ENCODE measurements around the gene ABCG1.

Gene ABCG1

GRCh38 chr21:42306366-42307035 is 87.6 kb downstream of the ABCG1 start:
- Histone ChIP-seq H3K4me2 (ENCODE audit: low read depth, low read length) (no peak overlapping the region), H3K9ac (ENCODE audit: low read length) (no peak overlapping the region)

GRCh38 chr21:42307106-42307505 is 88.2 kb downstream of the ABCG1 start:
- Histone ChIP-seq H3K4me3 (ENCODE audit: low read length) (no peak overlapping the region), H3K9ac (ENCODE audit: low read length) (no peak overlapping the region), H3K4me2 (ENCODE audit: low read depth, low read length) (no peak overlapping the region), H2AFZ (ENCODE audit: low read length) (no peak overlapping the region), H3K79me2 (ENCODE audit: low read length) (no peaks in the 10 kb centered on the region), H3K9me2 (replicated peaks; ENCODE audit: insufficient read depth, low read length) (no peaks in the 10 kb centered on the region), H3F3A (ENCODE audit: insufficient read depth, low read length) (no peaks in the 10 kb centered on the region), H4K20me1 (ENCODE audit: insufficient read depth, low read length) (no peaks in the 10 kb centered on the region), H3K4me1 (ENCODE audit: low read length) (no peaks in the 10 kb centered on the region; the same call in 1 of the 2 replicates), H3K9me3 (replicated peaks; ENCODE audit: insufficient read depth, low read length) (no peaks in the 10 kb centered on the region), H3K27ac (ENCODE audit: low read length) (no peak overlapping the region), H3K36me3 (replicated peaks; ENCODE audit: insufficient read depth, low read length) (no peaks in the 10 kb centered on the region), H3K27me3 (replicated peaks; ENCODE audit: insufficient read depth, low read length) (peaks cover 98% of the 10 kb centered on the region)
- no peak for DNase-seq
- TF ChIP-seq EZH2 (optimal IDR thresholded peaks at IDR 0.05; ENCODE audit: low read depth, low read length), result no peak
- no peak for TF ChIP-seq EZH2phosphoT487 (IDR thresholded peaks at IDR 0.05; ENCODE audit: low read length)
- no peak for TF ChIP-seq CTCF (IDR thresholded peaks at IDR 0.05; ENCODE audit: low read length)

More at GRCh38 chr21:42306366-42307035, 87.6 kb downstream of the ABCG1 start:
- Histone ChIP-seq H3F3A (ENCODE audit: insufficient read depth, low read length) (no peaks in the 10 kb centered on the region), H3K79me2 (ENCODE audit: low read length) (no peaks in the 10 kb centered on the region), H4K20me1 (ENCODE audit: insufficient read depth, low read length) (no peaks in the 10 kb centered on the region), H3K9me3 (replicated peaks; ENCODE audit: insufficient read depth, low read length) (no peaks in the 10 kb centered on the region), H3K4me3 (ENCODE audit: low read length) (no peak overlapping the region), H2AFZ (ENCODE audit: low read length) (no peak overlapping the region), H3K27ac (ENCODE audit: low read length) (no peak overlapping the region), H3K4me1 (ENCODE audit: low read length) (no peaks in the 10 kb centered on the region; the same call in 1 of the 2 replicates), H3K27me3 (replicated peaks; ENCODE audit: insufficient read depth, low read length) (peaks cover 98% of the 10 kb centered on the region), H3K9me2 (replicated peaks; ENCODE audit: insufficient read depth, low read length) (no peaks in the 10 kb centered on the region), H3K36me3 (replicated peaks; ENCODE audit: insufficient read depth, low read length) (no peaks in the 10 kb centered on the region)
- DNase-seq, result no peak
- TF ChIP-seq CTCF (IDR thresholded peaks at IDR 0.05; ENCODE audit: low read length), result no peak
- no peak for TF ChIP-seq EZH2 (optimal IDR thresholded peaks at IDR 0.05; ENCODE audit: low read depth, low read length)
- TF ChIP-seq EZH2phosphoT487 (IDR thresholded peaks at IDR 0.05; ENCODE audit: low read length), result no peak

- H3K9me2 ChIP-seq (replicated peaks; ENCODE audit: insufficient read depth, low read length), result no peaks in the 10 kb centered on the region
- H3K36me3 ChIP-seq (replicated peaks; ENCODE audit: insufficient read depth, low read length), result no peaks in the 10 kb centered on the region
- no peak overlapping the region for H3K27ac ChIP-seq (ENCODE audit: low read length)
- no peaks in the 10 kb centered on the region for H3F3A ChIP-seq (ENCODE audit: insufficient read depth, low read length)
- H3K9me3 ChIP-seq (replicated peaks; ENCODE audit: insufficient read depth, low read length), result no peaks in the 10 kb centered on the region
- no peaks in the 10 kb centered on the region for H3K79me2 ChIP-seq (ENCODE audit: low read length)
- no peak overlapping the region for H2AFZ ChIP-seq (ENCODE audit: low read length)
- no peak for DNase-seq
- no peak overlapping the region for H3K9ac ChIP-seq (ENCODE audit: low read length)
- H3K4me2 ChIP-seq (ENCODE audit: low read depth, low read length), result no peak overlapping the region
- TF ChIP-seq CTCF (IDR thresholded peaks at IDR 0.05; ENCODE audit: low read length), result no peak
- no peak for TF ChIP-seq EZH2phosphoT487 (IDR thresholded peaks at IDR 0.05; ENCODE audit: low read length)
- TF ChIP-seq EZH2 (optimal IDR thresholded peaks at IDR 0.05; ENCODE audit: low read depth, low read length), result no peak
- H3K4me1 ChIP-seq (ENCODE audit: low read length), result no peaks in the 10 kb centered on the region; the same call in 1 of the 2 replicates
- no peak overlapping the region for H3K4me3 ChIP-seq (ENCODE audit: low read length)
- peaks cover 98% of the 10 kb centered on the region for H3K27me3 ChIP-seq (replicated peaks; ENCODE audit: insufficient read depth, low read length)
- no peaks in the 10 kb centered on the region for H4K20me1 ChIP-seq (ENCODE audit: insufficient read depth, low read length)
These were observed 89.4 kb downstream of the ABCG1 start for GRCh38 chr21:42308161-42308913.
